ENCODE results near the gene BOC. TPM values are rescaled to one million over a fixed set of nuclear protein-coding genes. Genes with fewer than 3 reads are reported as not detected.

BOC gene
- total and polyA plus RNA-seq, 2 of the 8 experiments (the other 6 are each of a cell fraction or from before 2014, with no cell fraction given) = 6.9 to 9.3 TPM

GRCh38 chr3:113210604-113211329 is 590 bp upstream of the BOC start:
- Histone ChIP-seq H2AK5ac (ENCODE audit: low read depth, low read length) (no peak overlapping the region), H3K79me2 (ENCODE audit: control insufficient read depth in 1 of 2, insufficient read depth in 2 of 2, low read length in 2 of 2) (0 out of 4 replicates have a peak, but pooled peaks cover 0 to 4% of the 10 kb centered on the region in 2 experiments), H3K4me1 (replicated peaks in 1 of 4; ENCODE audit: control insufficient read depth in 3 of 4, insufficient read depth in 4 of 4, low read length in 3 of 4) (peaks cover 8 to 19% (median 11%) of the 10 kb centered on the region in 4 experiments; a peak in 6 of 7 replicates), H3K36me3 (ENCODE audit: control insufficient read depth in 2 of 4, insufficient read depth in 4 of 4, low read length in 3 of 4) (no peaks in the 10 kb centered on the region), H4K5ac (ENCODE audit: insufficient read length, low read depth, low read length) (no peak overlapping the region), H3K23me2 (ENCODE audit: low read depth, low read length) (peaks cover 23% of the 10 kb centered on the region), H3K27me3 (replicated peaks in 1 of 4; ENCODE audit: control insufficient read depth in 3 of 4, extremely low read depth in 1 of 4, insufficient read depth in 3 of 4, low read length in 3 of 4) (peaks cover 0 to 21% (median 15%) of the 10 kb centered on the region in 4 experiments; a peak in 6 of 7 replicates), H2BK15ac (ENCODE audit: low read length) (0 out of 2 replicates have a peak overlapping the region, but pooled peaks have one; percentile 55), H3K79me1 (ENCODE audit: low read depth, low read length) (no peaks in the 10 kb centered on the region), H4K20me1 (replicated peaks in 1 of 2; ENCODE audit: control insufficient read depth in 1 of 2, insufficient read depth in 2 of 2, low read length in 2 of 2) (no peaks in the 10 kb centered on the region), H2BK12ac (ENCODE audit: low read depth, low read length) (no peak overlapping the region), H3K4me2 (ENCODE audit: insufficient read depth in 1 of 2, low read depth in 2 of 2, low read length in 2 of 2) (peak overlapping the region; percentile 83 to 99), H3K27ac (ENCODE audit: low read depth, low read length) (peak overlapping the region; percentile 1; the same call in 1 of the 2 replicates), H3K4ac (replicated peaks; ENCODE audit: insufficient read length, low read depth, low read length) (no peak overlapping the region), H2AFZ (ENCODE audit: low read length) (peak overlapping the region; percentile 83; the same call in 1 of the 2 replicates), H3K9ac (replicated peaks in 1 of 4; ENCODE audit: extremely low read depth in 1 of 4, low read depth in 3 of 4, low read length in 3 of 4) (peak overlapping the region in 3 of 4 experiments; percentile 13 to 52 (median 25); a peak in 5 of 7 replicates), H2BK20ac (ENCODE audit: low read length) (0 out of 2 replicates have a peak overlapping the region, but pooled peaks have one; percentile 92), H4K91ac (replicated peaks; ENCODE audit: insufficient read length, low read length) (peak overlapping the region; percentile 41), H2BK5ac (ENCODE audit: low read depth, low read length) (0 out of 2 replicates have a peak overlapping the region, but pooled peaks have one; percentile 55), H3K4me3 (ENCODE audit: extremely low read depth in 1 of 4, insufficient read depth in 2 of 4, low read depth in 3 of 4, low read length in 4 of 4) (peak overlapping the region; percentile 62 to 96 (median 85)), H3K14ac (ENCODE audit: insufficient read length) (no peak overlapping the region), H4K8ac (ENCODE audit: extremely low read depth, insufficient read depth, low read length) (no peak overlapping the region), H3K18ac (ENCODE audit: extremely low read depth, low read length) (peak overlapping the region; percentile 81; the same call in 1 of the 2 replicates), H3K56ac (replicated peaks; ENCODE audit: insufficient read length, low read depth, low read length) (no peak overlapping the region), H3K9me3 (ENCODE audit: insufficient read depth in 2 of 2, low read depth in 1 of 2, low read length in 1 of 2) (no peaks in the 10 kb centered on the region), H2BK120ac (replicated peaks; ENCODE audit: low read depth, low read length) (no peak overlapping the region), H3K23ac (ENCODE audit: insufficient read length) (no peak overlapping the region)
- DNase-seq (ENCODE audit: low read depth in 1 of 2, low spot score in 2 of 2) (peak in 1 of 2 experiments; percentile 65), FAIRE-seq (peak; percentile 88)
- POLR2A ChIA-PET (ENCODE audit: partially characterized antibody) = interaction anchor here (0.6 to 1.4 kb wide), 4 partner anchors 28 to 78 kb away, joined by 3 to 6 read pairs (median 3); no protein-coding TSS in a partner anchor
- TF ChIP-seq NRF1 (IDR thresholded peaks at IDR 0.05; ENCODE audit: low read depth, low read length) = no peak
- 0 out of 4 replicates have a peak, but pooled peaks have one; percentile 23 to 25 for TF ChIP-seq HDAC2 (IDR thresholded peaks at IDR 0.05; ENCODE audit: borderline replicate concordance in 1 of 2, low read depth in 2 of 2, low read length in 2 of 2)
- peak; percentile 20 for TF ChIP-seq ASH2L (IDR thresholded peaks at IDR 0.05; ENCODE audit: low read length)
- TF ChIP-seq TCF12 (IDR thresholded peaks at IDR 0.05; ENCODE audit: low read depth, low read length) = no peak
- 0 out of 2 replicates have a peak, but pooled peaks have one; percentile 4 for TF ChIP-seq MAX (IDR thresholded peaks at IDR 0.05)
- no peak for TF ChIP-seq SIX5 (IDR thresholded peaks at IDR 0.05; ENCODE audit: low read depth, low read length)
- peak in 1 of 2 experiments; percentile 34; a peak in 2 of 3 replicates for TF ChIP-seq POLR2A (IDR thresholded peaks at IDR 0.05; ENCODE audit: control extremely low read depth in 1 of 2, low read depth in 2 of 2, low read length in 2 of 2)
- TF ChIP-seq, protein P1, sequence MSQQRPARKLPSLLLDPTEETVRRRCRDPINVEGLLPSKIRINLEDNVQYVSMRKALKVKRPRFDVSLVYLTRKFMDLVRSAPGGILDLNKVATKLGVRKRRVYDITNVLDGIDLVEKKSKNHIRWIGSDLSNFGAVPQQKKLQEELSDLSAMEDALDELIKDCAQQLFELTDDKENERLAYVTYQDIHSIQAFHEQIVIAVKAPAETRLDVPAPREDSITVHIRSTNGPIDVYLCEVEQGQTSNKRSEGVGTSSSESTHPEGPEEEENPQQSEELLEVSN (IDR thresholded peaks at IDR 0.05) = peak; percentile 62
- WGBS, 2 experiments (ENCODE audit: extremely low coverage in 1 of 2, insufficient coverage in 1 of 2, insufficient read length in 1 of 2, insufficient replicate concordance in 2 of 2, low coverage in 1 of 2, low lambda C conversion rate in 2 of 2, missing lambda C conversion rate in 1 of 2) = 5% methylated on average over 20 of the region's 22 CpGs; no CpG with 5 or more reads in 1 of the 2 experiments
- CTCF ChIA-PET (ENCODE audit: partially characterized antibody) = interaction anchor here (0.7 to 2.1 kb wide), 18 partner anchors 11 to 145 kb away, joined by 3 to 13 read pairs (median 3); no protein-coding TSS in a partner anchor
